ENCODE results near the gene AOPEP.

GRCh38 chr9:95005278-95006143, 279.0 kb downstream of the AOPEP start:
- TF ChIP-seq, protein P1, sequence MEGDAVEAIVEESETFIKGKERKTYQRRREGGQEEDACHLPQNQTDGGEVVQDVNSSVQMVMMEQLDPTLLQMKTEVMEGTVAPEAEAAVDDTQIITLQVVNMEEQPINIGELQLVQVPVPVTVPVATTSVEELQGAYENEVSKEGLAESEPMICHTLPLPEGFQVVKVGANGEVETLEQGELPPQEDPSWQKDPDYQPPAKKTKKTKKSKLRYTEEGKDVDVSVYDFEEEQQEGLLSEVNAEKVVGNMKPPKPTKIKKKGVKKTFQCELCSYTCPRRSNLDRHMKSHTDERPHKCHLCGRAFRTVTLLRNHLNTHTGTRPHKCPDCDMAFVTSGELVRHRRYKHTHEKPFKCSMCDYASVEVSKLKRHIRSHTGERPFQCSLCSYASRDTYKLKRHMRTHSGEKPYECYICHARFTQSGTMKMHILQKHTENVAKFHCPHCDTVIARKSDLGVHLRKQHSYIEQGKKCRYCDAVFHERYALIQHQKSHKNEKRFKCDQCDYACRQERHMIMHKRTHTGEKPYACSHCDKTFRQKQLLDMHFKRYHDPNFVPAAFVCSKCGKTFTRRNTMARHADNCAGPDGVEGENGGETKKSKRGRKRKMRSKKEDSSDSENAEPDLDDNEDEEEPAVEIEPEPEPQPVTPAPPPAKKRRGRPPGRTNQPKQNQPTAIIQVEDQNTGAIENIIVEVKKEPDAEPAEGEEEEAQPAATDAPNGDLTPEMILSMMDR (IDR thresholded peaks at IDR 0.05), result no peak
- TF ChIP-seq REST (IDR thresholded peaks at IDR 0.05; ENCODE audit: insufficient read depth in 1 of 2, low read depth in 2 of 2, low read length in 1 of 2) (no peak), SIN3A (IDR thresholded peaks at IDR 0.05; ENCODE audit: borderline replicate concordance, insufficient read depth, low read depth, low read length) (no peak)

Data from Panc1 (cell line).